Activated CD4-positive, alpha-beta T cell treated with anti-CD3 and anti-CD28 coated beads for 48 hours (primary cell): ENCODE data around the gene PCIF1.
A peak's percentile ranks its signal among the peaks of the same experiment; 100 is the strongest.
"Not testable (repeated sequence)": the region's sequence is repeated elsewhere in the genome, so short reads cannot be mapped to it uniquely, and the experiment has no call there.

Experiments used
- DNase-seq: peaks from one replicate; pipeline ENCODE4 v3.0.0-alpha.2; 2020

The PCIF1 gene

GRCh38 chr20:45934586-45935415 is at the start of gene PCIF1:
TSS of gene PCIF1 (plus strand) at chr20:45934683. CDS start at chr20:45939000, 4,317 bp downstream.
- DNase-seq = peak; percentile 99

- no peak for DNase-seq
These were observed 47.7 kb upstream of the PCIF1 start for GRCh38 chr20:45886590-45887345.

GRCh38 chr20:45887346-45887715 is 47.2 kb upstream of the PCIF1 start, which contains the start of gene SPATA25:
TSS of gene SPATA25 (minus strand) at chr20:45887622. CDS start at chr20:45887590, 32 bp downstream.
- no peak for DNase-seq

- DNase-seq = no peak
These were observed 45.8 kb upstream of the PCIF1 start for GRCh38 chr20:45888681-45889080.

- peak; percentile 69 for DNase-seq
These were observed 44.2 kb upstream of the PCIF1 start for GRCh38 chr20:45890077-45890984.

- peak; percentile 90 for DNase-seq
These were observed 43.2 kb upstream of the PCIF1 start, which contains the start of the genes CTSA and NEURL2 for GRCh38 chr20:45890985-45891983. TSS of gene CTSA (plus strand) at chr20:45891335. CDS start at chr20:45891569, 234 bp downstream. TSS of gene NEURL2 (minus strand) at chr20:45891208. CDS start at chr20:45890991, 217 bp downstream.

- DNase-seq = no peak
These were observed 42.2 kb upstream of the PCIF1 start for GRCh38 chr20:45892049-45892825.

GRCh38 chr20:45892828-45893500 is 41.5 kb upstream of the PCIF1 start:
- DNase-seq = peak; percentile 24

- DNase-seq = no peak
These were observed 40.7 kb upstream of the PCIF1 start for GRCh38 chr20:45893831-45894230.

- DNase-seq = no peak
These were observed 39.7 kb upstream of the PCIF1 start for GRCh38 chr20:45894797-45895196.

GRCh38 chr20:45896641-45897161 is 37.8 kb upstream of the PCIF1 start:
- no peak for DNase-seq

- DNase-seq = no peak
These were observed 37.2 kb upstream of the PCIF1 start for GRCh38 chr20:45897289-45897688.

GRCh38 chr20:45897692-45898091 is 36.8 kb upstream of the PCIF1 start:
- no peak for DNase-seq

- DNase-seq = no peak
These were observed 36.2 kb upstream of the PCIF1 start for GRCh38 chr20:45898285-45898684.

GRCh38 chr20:45899046-45899835 is 35.2 kb upstream of the PCIF1 start:
- DNase-seq = no peak

GRCh38 chr20:45901332-45901731 is 33.2 kb upstream of the PCIF1 start:
- not testable (repeated sequence) for DNase-seq

- DNase-seq = no peak
These were observed 32.2 kb upstream of the PCIF1 start for GRCh38 chr20:45902199-45902701.
